Amniotic epithelial cell (primary cell): ENCODE data around the gene SLC16A1.

Experiments
- DNase-seq: peaks from one replicate; pipeline ENCODE4 v3.0.0-alpha.2; 2010; ENCODE audit warnings: low read depth

The SLC16A1 gene

GRCh38 chr1:112881742-112882127 is 74.3 kb downstream of the SLC16A1 start:
- peak; percentile 36 for DNase-seq

DNA sequence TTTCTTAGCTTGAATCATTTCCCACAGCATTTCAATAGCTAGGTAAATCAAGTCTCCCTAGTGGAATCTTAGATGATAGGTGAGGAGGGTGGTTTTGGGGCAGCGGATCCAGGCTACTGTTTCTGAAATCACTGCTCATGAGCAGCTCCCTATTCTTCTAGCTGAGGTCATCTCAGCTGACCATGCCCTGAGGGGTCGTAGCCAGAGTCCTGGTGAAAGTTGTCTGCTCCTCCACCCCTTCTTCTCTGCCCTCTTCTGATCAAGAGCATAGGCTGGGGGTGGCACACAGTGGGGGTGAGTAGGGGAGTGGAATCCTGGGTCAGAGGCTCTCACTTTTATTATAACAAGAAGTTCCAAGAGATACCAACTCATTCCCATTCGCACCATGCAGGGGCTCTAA is 76.2 kb downstream of the SLC16A1 start:
- no peak for DNase-seq

- no peak for DNase-seq
Observed at GRCh38 chr1:112878321-112878720, 77.7 kb downstream of the SLC16A1 start.

DNA sequence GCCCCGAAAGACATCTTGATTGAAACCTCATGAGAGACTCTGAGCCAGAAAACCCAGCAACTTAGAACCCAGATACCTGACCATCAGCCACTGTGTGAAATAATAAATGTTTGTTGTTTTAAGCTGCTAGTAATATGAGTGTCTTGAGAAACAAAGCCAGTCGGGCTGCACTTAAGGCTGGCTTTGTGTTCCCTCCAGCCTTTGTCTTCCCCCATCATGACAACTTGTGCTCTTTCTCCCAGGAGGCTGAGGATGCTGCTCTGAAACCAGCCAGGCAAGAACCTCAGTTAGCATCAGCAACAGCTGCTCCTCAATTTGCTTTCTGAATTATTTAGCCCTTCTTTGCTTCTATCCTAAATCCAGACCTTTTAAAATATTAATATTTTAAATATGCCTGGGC is 78.2 kb downstream of the SLC16A1 start:
- DNase-seq = no peak

DNA sequence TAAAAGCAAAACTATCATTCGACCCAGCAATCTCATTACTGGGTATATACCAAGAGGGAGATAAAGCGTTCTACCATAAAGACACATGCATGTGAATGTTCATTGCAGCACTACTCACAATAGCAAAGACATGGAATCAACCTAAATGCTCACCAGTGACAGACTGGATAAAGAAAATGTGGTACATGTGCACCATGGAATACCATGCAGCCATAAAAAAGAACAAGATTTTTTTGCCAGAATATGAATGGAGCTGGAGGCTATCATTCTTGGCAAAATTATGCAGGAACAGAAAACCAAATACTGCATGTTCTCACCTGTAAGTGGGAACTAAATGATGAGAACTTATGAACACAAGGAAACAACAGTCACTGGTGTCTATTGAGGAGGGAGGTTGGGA is 79.7 kb downstream of the SLC16A1 start:
- no peak for DNase-seq

DNA sequence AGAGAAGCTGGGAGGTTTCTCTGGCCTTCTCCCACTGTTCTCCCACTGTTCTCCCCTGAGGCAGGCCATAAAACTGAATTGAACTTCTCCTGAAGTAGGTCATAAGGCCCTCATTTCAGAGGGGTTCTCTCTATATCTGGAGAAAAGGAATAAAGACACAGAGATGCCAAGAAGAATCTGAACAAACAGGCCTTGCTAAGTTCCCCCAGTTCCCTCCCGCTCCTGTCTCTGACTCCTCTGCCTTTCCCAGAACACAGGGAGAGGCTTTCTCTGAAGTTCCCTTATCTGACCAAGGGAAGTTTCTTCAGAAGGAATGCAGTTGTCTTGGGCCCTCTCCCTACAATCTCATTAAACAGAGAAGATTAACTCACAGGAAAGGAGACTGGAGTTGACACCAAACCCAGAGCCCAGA is 83.4 kb downstream of the SLC16A1 start:
- peak; percentile 79 for DNase-seq

DNA sequence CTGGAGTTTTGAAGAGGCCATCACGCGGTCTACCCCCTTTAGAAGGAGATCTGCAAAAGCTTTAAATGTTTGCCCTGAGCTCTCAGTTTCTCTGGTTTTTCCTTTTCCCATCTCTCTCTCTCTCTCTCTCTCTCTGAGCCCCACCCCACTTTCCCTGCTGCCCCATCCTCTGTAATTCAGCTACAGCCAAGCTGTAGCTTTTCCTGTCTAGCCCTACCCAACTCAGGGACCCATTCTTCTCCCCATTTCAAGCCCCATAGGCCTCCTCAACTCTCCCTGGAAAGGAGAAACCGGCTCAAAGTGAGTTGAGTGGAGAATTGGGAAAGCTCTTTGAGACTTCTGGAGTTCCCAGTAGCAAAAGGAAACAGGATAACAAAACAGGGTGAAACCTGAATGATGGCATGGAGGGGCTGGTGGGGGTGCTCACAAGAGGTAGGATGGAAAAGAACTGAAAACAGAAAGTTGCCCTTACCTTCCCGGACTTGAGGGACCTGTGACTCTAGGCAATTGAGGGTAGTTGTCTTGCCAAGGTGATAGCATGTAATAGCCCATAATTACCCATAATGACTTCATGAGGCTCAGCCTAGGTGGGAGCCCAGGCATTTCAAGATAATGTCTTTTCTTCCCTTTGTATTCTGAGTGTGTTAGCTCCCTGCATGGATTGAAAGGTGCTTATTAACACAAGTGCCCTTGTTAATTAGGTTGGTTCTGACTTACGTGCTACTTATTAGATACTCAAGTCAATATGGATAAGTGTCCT is 84.9 kb downstream of the SLC16A1 start:
- DNase-seq = no peak

- DNase-seq = no peak
Observed at GRCh38 chr1:112869895-112870294, 86.1 kb downstream of the SLC16A1 start.

DNA sequence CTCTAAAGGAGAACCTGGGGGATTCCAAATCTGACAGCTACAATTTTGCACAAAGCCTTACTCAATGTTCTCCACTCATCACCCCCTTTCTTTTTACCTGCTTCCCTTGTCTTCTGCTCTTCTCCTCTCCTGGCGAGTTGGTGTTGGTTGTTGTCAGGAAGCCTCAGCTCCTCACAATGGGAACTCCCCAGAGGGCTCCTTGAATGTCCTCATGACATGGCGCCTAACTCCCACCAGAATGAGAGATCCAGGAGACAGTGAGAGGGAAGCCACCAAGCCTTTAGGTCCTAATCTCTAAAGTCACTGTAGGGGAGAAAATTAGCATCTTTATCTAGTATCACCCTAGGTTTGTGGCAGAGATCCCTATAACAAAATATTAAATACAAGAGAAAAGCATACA is 87.8 kb downstream of the SLC16A1 start:
- DNase-seq = no peak

- DNase-seq = peak; percentile 36
Observed at GRCh38 chr1:112866981-112867380, 89.0 kb downstream of the SLC16A1 start.

GRCh38 chr1:112866151-112866550 is 89.8 kb downstream of the SLC16A1 start:
- DNase-seq = peak; percentile 71

GRCh38 chr1:112862753-112863426 is 93.1 kb downstream of the SLC16A1 start:
- DNase-seq = no peak
